ENCODE measurements around the gene CXXC5. TPM values are rescaled to one million over a fixed set of nuclear protein-coding genes. Genes with fewer than 3 reads are reported as not detected.
A peak's percentile ranks its signal among the peaks of the same experiment; 100 is the strongest.
"Not testable (repeated sequence)": the region's sequence is repeated elsewhere in the genome, so short reads cannot be mapped to it uniquely, and the experiment has no call there.

The CXXC5 gene
- total RNA-seq, 1 donor from 2014 or later, result 1.2 TPM

DNA sequence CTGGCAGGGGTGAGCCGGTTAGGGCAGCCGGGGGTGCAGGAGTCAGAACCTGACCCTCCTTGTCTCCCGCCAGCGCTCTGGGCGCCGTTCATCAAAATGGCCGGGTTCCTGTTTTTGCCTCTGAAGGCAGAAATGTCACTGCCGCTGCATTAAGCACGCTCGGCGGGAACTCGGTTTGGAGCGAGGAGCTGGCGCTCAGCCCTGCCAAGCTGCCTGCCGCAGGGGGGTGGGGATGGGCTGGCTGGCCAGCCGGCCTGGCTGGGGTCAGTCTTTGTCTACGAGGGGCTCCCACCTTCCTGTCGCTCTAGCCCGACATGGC is 63.7 kb downstream of the CXXC5 start:
- H3K9me3 Mint-ChIP-seq, result peaks cover 2% of the 10 kb centered on the region
- DNase-seq, result no peak
- no peak overlapping the region for H3K27ac Mint-ChIP-seq
- H3K4me3 Mint-ChIP-seq, result peak overlapping the region; percentile 73
- H3K36me3 Mint-ChIP-seq (ENCODE audit: low read depth), result no peaks in the 10 kb centered on the region
- intact Hi-C loops (cut with micrococcal nuclease), result loop anchor here (2.0 kb wide), 3 partner anchors 35 to 75 kb away; partner anchors contain the start of gene CXXC5
- H3K4me1 Mint-ChIP-seq, result peaks cover 13% of the 10 kb centered on the region
- H3K27me3 Mint-ChIP-seq, result peaks cover 42% of the 10 kb centered on the region

DNA sequence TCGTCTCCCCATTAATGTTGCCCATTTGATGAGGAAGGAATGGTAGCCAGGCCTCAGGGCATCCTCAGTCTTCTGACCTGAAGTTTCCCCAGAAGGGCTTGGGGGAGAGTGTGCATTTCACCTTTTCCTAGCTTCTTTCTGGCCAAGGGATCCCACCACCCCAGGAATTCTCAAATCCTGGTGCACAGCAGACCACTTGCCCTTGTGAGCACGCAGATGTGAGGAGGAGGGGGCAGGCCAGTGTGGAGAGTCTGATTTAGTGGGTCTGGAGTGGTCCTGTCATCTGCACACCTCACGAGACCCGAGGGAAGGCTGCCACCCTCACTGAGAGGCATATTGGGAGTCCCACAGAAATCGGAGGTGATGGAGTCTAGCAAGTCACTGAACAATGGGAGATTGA is 64.3 kb downstream of the CXXC5 start:
- Mint-ChIP-seq H3K27ac (no peak overlapping the region), H3K4me1 (peaks cover 11% of the 10 kb centered on the region), H3K9me3 (peaks cover 3% of the 10 kb centered on the region), H3K4me3 (no peak overlapping the region), H3K27me3 (peaks cover 39% of the 10 kb centered on the region), H3K36me3 (ENCODE audit: low read depth) (no peaks in the 10 kb centered on the region)
- intact Hi-C loops (cut with micrococcal nuclease), result no loop called here
- DNase-seq, result no peak

- H3K27ac Mint-ChIP-seq; DNase-seq; H3K4me1 Mint-ChIP-seq; H3K4me3 Mint-ChIP-seq; H3K36me3 Mint-ChIP-seq (ENCODE audit: low read depth); intact Hi-C loops (cut with micrococcal nuclease); H3K9me3 Mint-ChIP-seq: not testable (repeated sequence)
- peaks cover 29% of the 10 kb centered on the region for H3K27me3 Mint-ChIP-seq
Observed at GRCh38 chr5:139713898-139714297, 65.7 kb downstream of the CXXC5 start.

DNA sequence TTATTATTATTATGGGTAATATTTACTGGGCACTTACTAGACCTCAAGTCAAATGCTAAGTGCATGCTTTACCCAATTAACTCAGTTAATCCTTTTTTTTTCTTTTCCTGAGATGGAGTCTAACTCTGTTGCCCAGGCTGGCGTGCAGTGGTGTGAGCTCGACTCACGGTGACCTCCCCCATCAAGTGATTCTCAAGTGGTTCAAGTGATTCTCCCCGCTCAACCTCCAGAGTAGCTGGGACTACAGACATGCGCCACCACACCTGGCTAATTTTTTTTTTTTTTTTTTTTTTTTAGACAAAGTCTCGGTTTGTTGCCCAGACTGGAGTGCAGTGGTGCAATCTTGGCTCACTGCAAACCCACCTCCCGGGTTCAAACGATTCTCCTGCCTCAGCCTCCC is 69.1 kb downstream of the CXXC5 start:
- H3K9me3 Mint-ChIP-seq, result peaks cover 7% of the 10 kb centered on the region
- no peak for DNase-seq
- H3K4me1 Mint-ChIP-seq, result no peaks in the 10 kb centered on the region
- no peak overlapping the region for H3K4me3 Mint-ChIP-seq
- no peak overlapping the region for H3K27ac Mint-ChIP-seq
- peaks cover 19% of the 10 kb centered on the region for H3K27me3 Mint-ChIP-seq
- intact Hi-C loops (cut with micrococcal nuclease), result no loop called here
- H3K36me3 Mint-ChIP-seq (ENCODE audit: low read depth), result no peaks in the 10 kb centered on the region

GRCh38 chr5:139718403-139718802 is 70.3 kb downstream of the CXXC5 start:
- H3K27me3 Mint-ChIP-seq; H3K4me1 Mint-ChIP-seq; H3K4me3 Mint-ChIP-seq; DNase-seq; H3K9me3 Mint-ChIP-seq; H3K36me3 Mint-ChIP-seq (ENCODE audit: low read depth); H3K27ac Mint-ChIP-seq; intact Hi-C loops (cut with micrococcal nuclease): not testable (repeated sequence)

DNA sequence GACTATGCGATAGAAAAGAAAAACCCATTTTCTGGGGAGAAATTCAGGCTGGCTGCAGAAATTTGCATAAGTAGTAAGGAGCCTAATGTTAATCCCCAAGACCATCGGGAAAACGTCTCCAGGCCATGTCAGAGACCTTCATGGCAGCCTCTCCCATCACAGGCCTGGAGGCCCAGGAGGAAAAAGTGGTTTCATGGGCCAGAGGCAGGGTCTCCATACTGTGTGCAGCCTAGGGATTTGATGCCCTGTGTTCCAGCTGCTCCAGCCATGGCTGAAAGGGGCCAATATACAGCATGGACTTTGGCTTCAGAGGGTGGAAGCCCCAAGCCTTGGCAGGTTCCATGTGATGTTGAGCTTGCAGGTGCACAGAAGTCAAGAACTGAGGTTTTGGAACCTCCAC is 71.8 kb downstream of the CXXC5 start:
- H3K27ac Mint-ChIP-seq; intact Hi-C loops (cut with micrococcal nuclease); H3K27me3 Mint-ChIP-seq; H3K36me3 Mint-ChIP-seq (ENCODE audit: low read depth); H3K9me3 Mint-ChIP-seq; H3K4me1 Mint-ChIP-seq; DNase-seq; H3K4me3 Mint-ChIP-seq: not testable (repeated sequence)

DNA sequence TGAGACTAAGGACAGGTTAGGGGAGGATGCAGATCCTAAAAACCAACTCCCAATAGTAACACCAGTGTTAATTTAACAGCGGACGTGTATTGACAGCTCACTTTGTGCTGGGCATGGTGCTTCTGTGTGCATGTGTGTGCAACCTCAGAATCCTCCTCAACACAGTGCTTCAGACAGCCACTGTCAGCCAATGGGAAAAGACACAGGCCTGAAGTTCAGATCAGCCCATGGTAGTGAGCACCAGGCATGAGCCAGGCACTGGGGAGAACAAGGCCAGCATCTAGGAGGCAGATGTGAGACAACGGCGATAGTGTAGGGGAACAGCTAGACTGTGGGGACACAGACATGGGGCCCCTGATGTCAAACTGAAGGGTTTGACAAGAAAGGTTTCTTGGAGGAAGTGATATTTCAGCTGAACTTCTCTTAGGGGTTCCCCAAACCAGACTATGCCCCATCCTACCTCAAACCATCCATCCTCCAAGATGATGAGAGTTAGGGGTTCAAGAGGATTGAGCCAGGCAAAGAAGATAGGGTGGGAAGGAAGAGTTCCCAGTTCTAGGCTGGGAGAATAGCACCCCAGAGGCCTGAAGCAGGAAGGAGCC is 75.9 kb downstream of the CXXC5 start:
- Mint-ChIP-seq H3K9me3 (no peaks in the 10 kb centered on the region), H3K4me1 (no peaks in the 10 kb centered on the region), H3K36me3 (ENCODE audit: low read depth) (no peaks in the 10 kb centered on the region), H3K27me3 (peaks cover 2% of the 10 kb centered on the region), H3K27ac (no peak overlapping the region), H3K4me3 (no peak overlapping the region)
- DNase-seq, result no peak
- intact Hi-C loops (cut with micrococcal nuclease), result no loop called here

- Mint-ChIP-seq H3K27ac (no peak overlapping the region), H3K27me3 (peaks cover 2% of the 10 kb centered on the region), H3K4me3 (no peak overlapping the region), H3K36me3 (ENCODE audit: low read depth) (no peaks in the 10 kb centered on the region), H3K9me3 (no peaks in the 10 kb centered on the region), H3K4me1 (no peaks in the 10 kb centered on the region)
- no peak for DNase-seq
- intact Hi-C loops (cut with micrococcal nuclease), result no loop called here
Observed at GRCh38 chr5:139725073-139725830, 77.1 kb downstream of the CXXC5 start.

- Mint-ChIP-seq H3K4me1 (no peaks in the 10 kb centered on the region), H3K27ac (no peak overlapping the region), H3K36me3 (ENCODE audit: low read depth) (no peaks in the 10 kb centered on the region)
Observed at GRCh38 chr5:139726248-139726647, 78.1 kb downstream of the CXXC5 start.

GRCh38 chr5:139727615-139728014 is 79.5 kb downstream of the CXXC5 start:
- H3K27me3 Mint-ChIP-seq; intact Hi-C loops (cut with micrococcal nuclease); H3K4me1 Mint-ChIP-seq: not testable (repeated sequence)

More at GRCh38 chr5:139726248-139726647, 78.1 kb downstream of the CXXC5 start:
- Mint-ChIP-seq H3K9me3 (no peaks in the 10 kb centered on the region), H3K4me3 (no peak overlapping the region), H3K27me3 (peaks cover 2% of the 10 kb centered on the region)
- DNase-seq, result no peak
- intact Hi-C loops (cut with micrococcal nuclease), result no loop called here

DNA sequence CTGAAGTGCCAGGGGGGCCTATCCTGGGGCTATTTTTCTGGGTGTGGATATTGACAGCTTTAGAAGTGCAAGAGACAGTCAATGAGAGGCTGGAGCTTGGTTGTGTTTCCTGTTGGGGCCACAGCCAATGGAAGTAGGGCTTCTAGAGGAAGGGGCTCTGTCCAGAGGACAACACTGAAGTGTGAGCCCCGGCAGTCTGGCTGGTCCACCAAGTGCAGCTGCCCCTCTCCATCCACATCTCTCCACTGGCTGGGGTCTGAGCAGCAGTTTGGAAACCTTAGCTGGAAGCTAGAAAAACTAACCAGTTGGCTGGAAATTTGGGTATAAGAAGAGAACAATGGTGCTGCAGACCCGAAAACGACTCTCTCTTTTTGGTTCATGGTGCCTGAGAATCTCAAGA is 83.1 kb downstream of the CXXC5 start:
- no peak for DNase-seq

More at GRCh38 chr5:139727615-139728014, 79.5 kb downstream of the CXXC5 start:
- not testable (repeated sequence) for DNase-seq; H3K27ac Mint-ChIP-seq; H3K9me3 Mint-ChIP-seq; H3K4me3 Mint-ChIP-seq; H3K36me3 Mint-ChIP-seq (ENCODE audit: low read depth)

GRCh38 chr5:139732019-139732418 is 83.9 kb downstream of the CXXC5 start:
- DNase-seq, result no peak
- Mint-ChIP-seq H3K27me3 (peaks cover under 1% of the 10 kb centered on the region), H3K36me3 (ENCODE audit: low read depth) (no peaks in the 10 kb centered on the region), H3K4me1 (no peaks in the 10 kb centered on the region), H3K4me3 (no peak overlapping the region), H3K27ac (no peak overlapping the region), H3K9me3 (no peaks in the 10 kb centered on the region)
- intact Hi-C loops (cut with micrococcal nuclease), result no loop called here

More for the DNA sequence above, 83.1 kb downstream of the CXXC5 start:
- H3K9me3 Mint-ChIP-seq, result no peaks in the 10 kb centered on the region
- no peak overlapping the region for H3K27ac Mint-ChIP-seq
- H3K4me3 Mint-ChIP-seq, result no peak overlapping the region
- no peaks in the 10 kb centered on the region for H3K36me3 Mint-ChIP-seq (ENCODE audit: low read depth)
- H3K4me1 Mint-ChIP-seq, result no peaks in the 10 kb centered on the region
- H3K27me3 Mint-ChIP-seq, result no peaks in the 10 kb centered on the region
- intact Hi-C loops (cut with micrococcal nuclease), result no loop called here

- H3K9me3 Mint-ChIP-seq, result no peaks in the 10 kb centered on the region
- H3K27me3 Mint-ChIP-seq, result peaks cover 2% of the 10 kb centered on the region
- H3K4me1 Mint-ChIP-seq, result no peaks in the 10 kb centered on the region
- no peaks in the 10 kb centered on the region for H3K36me3 Mint-ChIP-seq (ENCODE audit: low read depth)
- H3K27ac Mint-ChIP-seq, result no peak overlapping the region
- intact Hi-C loops (cut with micrococcal nuclease), result no loop called here
- no peak overlapping the region for H3K4me3 Mint-ChIP-seq
- DNase-seq, result no peak
Observed at GRCh38 chr5:139733010-139733688, 85.0 kb downstream of the CXXC5 start.

Data from activated CD4-positive, alpha-beta T cell treated with anti-CD3 and anti-CD28 coated beads, Interleukin-2, amount 10 ng/mL, durations not matched to agents 24 days and 14 days (primary cell).